ENCODE data around the gene PDCD5. TPM values are rescaled to one million over a fixed set of nuclear protein-coding genes. Genes with fewer than 3 reads are reported as not detected.

PDCD5 gene
- total and polyA plus RNA-seq, 8 donors, result 24.8 to 80.8 (median 39.9) TPM

GRCh38 chr19:32605544-32605943 lies 24.6 kb downstream of the PDCD5 start:
- Histone ChIP-seq H3K27me3 (no peaks in the 10 kb centered on the region), H3K36me3 (peaks cover 0 to 41% (median 3%) of the 10 kb centered on the region in 3 donors), H3K9me3 (no peaks in the 10 kb centered on the region), H3K4me3 (no peak overlapping the region), H3K4me1 (no peaks in the 10 kb centered on the region), H3K27ac (no peak overlapping the region)
- no peak for TF ChIP-seq CTCF (IDR thresholded peaks at IDR 0.05)
- DNase-seq (no peak), FAIRE-seq (no peak), ATAC-seq (no peak)
- intact Hi-C loops (cut with DNase I), result no loop called here
- 96 to 97% methylated on average over 21 of the region's 21 CpGs for WGBS, 2 donors

DNA sequence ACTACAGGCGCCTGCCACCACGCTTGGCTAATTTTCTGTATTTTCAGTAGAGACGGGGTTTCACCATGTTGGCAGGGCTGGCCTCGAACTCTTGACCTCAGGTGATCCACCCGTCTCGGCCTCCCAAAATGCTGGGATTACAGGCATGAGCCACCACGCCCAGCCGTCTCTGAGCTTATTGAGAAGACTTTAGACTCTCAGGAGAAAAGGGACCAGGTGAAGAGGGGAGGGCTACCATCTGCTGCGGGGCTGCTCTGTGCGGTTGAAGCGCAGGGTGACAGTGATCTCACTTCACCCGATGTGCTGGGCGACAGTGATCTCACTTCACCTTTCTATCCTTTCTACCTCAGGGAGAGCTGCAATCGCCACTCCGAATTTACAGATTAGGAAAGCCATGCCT lies 25.3 kb downstream of the PDCD5 start:
- FAIRE-seq, result no peak
- no peak for DNase-seq
- Histone ChIP-seq H3K9me3 (no peaks in the 10 kb centered on the region), H3K27ac (no peak overlapping the region), H3K4me3 (no peak overlapping the region), H3K4me1 (no peaks in the 10 kb centered on the region), H3K27me3 (no peaks in the 10 kb centered on the region), H3K36me3 (peaks cover 0 to 41% (median 3%) of the 10 kb centered on the region in 3 donors)
- no peak for TF ChIP-seq CTCF (IDR thresholded peaks at IDR 0.05)
- intact Hi-C loops (cut with DNase I), result no loop called here
- ATAC-seq, result no peak
- 89% methylated on average over 15 of the region's 15 CpGs for WGBS, 2 donors

- no peak for FAIRE-seq
- 96 to 97% methylated on average over 20 of the region's 20 CpGs for WGBS, 2 donors
- Histone ChIP-seq H3K36me3 (peaks cover 0 to 37% (median 3%) of the 10 kb centered on the region in 3 donors), H3K4me1 (no peaks in the 10 kb centered on the region), H3K27ac (no peak overlapping the region), H3K4me3 (no peak overlapping the region), H3K9me3 (no peaks in the 10 kb centered on the region), H3K27me3 (no peaks in the 10 kb centered on the region)
- ATAC-seq, result no peak
- no peak for TF ChIP-seq CTCF (IDR thresholded peaks at IDR 0.05)
- intact Hi-C loops (cut with DNase I), result no loop called here
- DNase-seq, result no peak
Observed at GRCh38 chr19:32607479-32607878, 26.5 kb downstream of the PDCD5 start.

GRCh38 chr19:32611161-32611560 lies 30.2 kb downstream of the PDCD5 start:
- peaks cover 0 to 32% (median 3%) of the 10 kb centered on the region in 3 donors for H3K36me3 ChIP-seq
- no peaks in the 10 kb centered on the region for H3K4me1 ChIP-seq
- no peak for TF ChIP-seq CTCF (IDR thresholded peaks at IDR 0.05)
- no peaks in the 10 kb centered on the region for H3K27me3 ChIP-seq
- FAIRE-seq (no peak), ATAC-seq (no peak), DNase-seq (no peak)
- intact Hi-C loops (cut with DNase I), result no loop called here
- H3K27ac ChIP-seq, result no peak overlapping the region
- H3K9me3 ChIP-seq, result no peaks in the 10 kb centered on the region
- H3K4me3 ChIP-seq, result no peak overlapping the region
- 86 to 88% methylated on average over 5 of the region's 5 CpGs for WGBS, 2 donors

DNA sequence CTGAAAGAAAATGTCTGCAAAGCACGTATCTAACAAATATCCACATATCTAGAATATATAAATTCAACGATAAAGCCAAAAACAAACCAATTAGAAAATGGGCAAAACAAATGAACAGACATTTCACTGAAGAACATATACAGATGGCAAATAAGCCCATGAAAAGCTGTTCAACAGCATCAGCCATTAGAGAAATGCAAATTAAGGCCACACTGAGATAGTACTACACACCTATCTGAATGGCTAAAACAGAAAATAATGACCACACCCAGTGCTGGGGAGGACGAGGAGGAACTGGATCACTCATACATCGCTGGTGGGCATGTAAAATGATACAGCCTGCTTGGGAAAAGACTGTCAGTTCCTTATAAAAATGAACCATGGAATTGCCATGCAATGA lies 32.0 kb downstream of the PDCD5 start:
- Histone ChIP-seq H3K4me3 (no peak overlapping the region), H3K27ac (no peak overlapping the region), H3K4me1 (no peaks in the 10 kb centered on the region), H3K9me3 (no peaks in the 10 kb centered on the region), H3K36me3 (peaks cover 0 to 21% (median 3%) of the 10 kb centered on the region in 3 donors), H3K27me3 (no peaks in the 10 kb centered on the region)
- DNase-seq (no peak), FAIRE-seq (no peak), ATAC-seq (no peak)
- 72 to 73% methylated on average over 4 of the region's 4 CpGs for WGBS, 2 donors
- TF ChIP-seq CTCF (IDR thresholded peaks at IDR 0.05), result no peak
- intact Hi-C loops (cut with DNase I), result no loop called here

Measured in pancreas (tissue), 10 donors.